HG03457 (cell line): ENCODE data around the gene IL5.
"Not testable (repeated sequence)": the region's sequence is repeated elsewhere in the genome, so short reads cannot be mapped to it uniquely, and the experiment has no call there.

ENCODE experiments used
- ATAC-seq: cut with Tn5 transposase; IDR thresholded peaks from one replicate; pipeline ENCODE4 v1.9.1; 2021; ENCODE audit warnings: moderate number of reproducible peaks; ENCODE audit not compliant: unreplicated experiment

IL5 gene

GRCh38 chr5:132543472-132544201, at the start of gene IL5:
Gene IL5, minus strand, starts transcription at chr5:132543522. Its CDS starts 44 bp downstream, at chr5:132543478.
- no peak for ATAC-seq

- ATAC-seq = no peak
Observed at GRCh38 chr5:132592521-132592920, 49.2 kb upstream of the IL5 start.

- no peak for ATAC-seq
Observed at GRCh38 chr5:132591145-132591544, 47.8 kb upstream of the IL5 start.

- ATAC-seq = no peak
Observed at GRCh38 chr5:132589467-132589866, 46.1 kb upstream of the IL5 start.

- ATAC-seq = no peak
Observed at GRCh38 chr5:132586063-132586462, 42.7 kb upstream of the IL5 start.

GRCh38 chr5:132584560-132584959, 41.2 kb upstream of the IL5 start:
- ATAC-seq = not testable (repeated sequence)

GRCh38 chr5:132576123-132576522, 32.8 kb upstream of the IL5 start:
- no peak for ATAC-seq

- no peak for ATAC-seq
Observed at GRCh38 chr5:132566657-132567056, 23.3 kb upstream of the IL5 start.

- not testable (repeated sequence) for ATAC-seq
Observed at GRCh38 chr5:132564555-132564954, 21.2 kb upstream of the IL5 start.

GRCh38 chr5:132561601-132562000, 18.3 kb upstream of the IL5 start:
- no peak for ATAC-seq

GRCh38 chr5:132559383-132560060, 16.2 kb upstream of the IL5 start:
- ATAC-seq = no peak

GRCh38 chr5:132557478-132558172, 14.3 kb upstream of the IL5 start:
- ATAC-seq = no peak

- peak; percentile 89 for ATAC-seq
Observed at GRCh38 chr5:132556763-132557477, 13.6 kb upstream of the IL5 start, which contains the start of gene RAD50. Gene RAD50, plus strand, starts transcription at chr5:132556977. Its CDS starts 348 bp downstream, at chr5:132557325.

GRCh38 chr5:132556153-132556762, 12.9 kb upstream of the IL5 start:
- no peak for ATAC-seq

GRCh38 chr5:132549576-132549975, 6.3 kb upstream of the IL5 start:
- no peak for ATAC-seq

- not testable (repeated sequence) for ATAC-seq
Observed at GRCh38 chr5:132548834-132549233, 5.5 kb upstream of the IL5 start.

- no peak for ATAC-seq
Observed at GRCh38 chr5:132547269-132547668, 3.9 kb upstream of the IL5 start.

GRCh38 chr5:132546108-132546507, 2.8 kb upstream of the IL5 start:
- no peak for ATAC-seq

GRCh38 chr5:132540764-132541163, 2.6 kb downstream of the IL5 start:
- ATAC-seq = no peak

GRCh38 chr5:132540149-132540548, 3.2 kb downstream of the IL5 start:
- no peak for ATAC-seq

- ATAC-seq = no peak
Observed at GRCh38 chr5:132539716-132540115, 3.6 kb downstream of the IL5 start.
